ENCODE data around the gene PPP1R17. TPM values are rescaled to one million over a fixed set of nuclear protein-coding genes. Genes with fewer than 3 reads are reported as not detected.

The PPP1R17 gene
- total and polyA plus RNA-seq, 2 of the 13 experiments (the other 11 are each of a cell fraction or from before 2014, with no cell fraction given), result not detected

DNA sequence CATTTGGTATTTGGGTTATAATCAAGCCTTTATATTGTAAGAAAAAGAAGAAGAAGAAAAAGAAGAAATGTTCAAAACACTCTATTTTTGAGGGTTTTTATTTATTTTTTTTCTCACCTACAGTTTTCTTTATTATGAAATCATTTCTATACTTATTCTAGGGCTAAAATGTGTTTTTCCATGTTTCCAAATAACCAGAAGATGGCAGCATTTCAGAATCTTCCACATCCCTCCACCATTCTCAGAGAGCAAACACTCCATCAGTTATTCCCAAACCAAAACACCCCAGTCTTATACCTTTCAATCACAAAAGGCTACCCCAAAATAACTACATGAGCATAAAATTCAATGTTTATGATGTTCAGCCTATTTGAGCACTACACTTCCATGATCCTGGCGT lies 38.7 kb upstream of the PPP1R17 start:
- ATAC-seq (no peak), DNase-seq (ENCODE audit: low spot score) (peak; percentile 2), FAIRE-seq (no peak)
- no TSS peak for BruUV-seq (replicated peaks)
- Histone ChIP-seq H3K4me3 (replicated peaks in 1 of 3; ENCODE audit: insufficient read depth in 1 of 3, low read depth in 2 of 3, low read length in 3 of 3) (no peak overlapping the region), H3K4me2 (ENCODE audit: low read depth, low read length) (no peak overlapping the region), H4K20me1 (ENCODE audit: insufficient read depth, low read length) (no peaks in the 10 kb centered on the region), H3K4me1 (ENCODE audit: insufficient read depth, low read length) (no peaks in the 10 kb centered on the region), H3K9ac (ENCODE audit: insufficient read depth, low read depth, low read length) (no peak overlapping the region), H3K36me3 (replicated peaks in 1 of 2; ENCODE audit: control insufficient read depth in 1 of 2, insufficient read depth in 2 of 2, low read length in 2 of 2) (no peaks in the 10 kb centered on the region), H2AFZ (ENCODE audit: low read length) (no peak overlapping the region), H3K27me3 (ENCODE audit: control insufficient read depth in 1 of 2, insufficient read depth in 2 of 2, low read length in 2 of 2) (no peaks in the 10 kb centered on the region), H3K79me2 (ENCODE audit: insufficient read depth, low read length) (no peaks in the 10 kb centered on the region), H3K9me3 (ENCODE audit: low read length) (no peaks in the 10 kb centered on the region), H3K27ac (ENCODE audit: extremely low read length, insufficient read depth, low read length) (no peak overlapping the region)
- POLR2A ChIA-PET, result no interaction called here
- TF ChIP-seq RAD51 (IDR thresholded peaks at IDR 0.05; ENCODE audit: borderline replicate concordance) (no peak), PAX8 (CRISPR knock-in tag; IDR thresholded peaks at IDR 0.05; ENCODE audit: borderline replicate concordance) (no peak)
- TF ChIP-seq, protein P1, sequence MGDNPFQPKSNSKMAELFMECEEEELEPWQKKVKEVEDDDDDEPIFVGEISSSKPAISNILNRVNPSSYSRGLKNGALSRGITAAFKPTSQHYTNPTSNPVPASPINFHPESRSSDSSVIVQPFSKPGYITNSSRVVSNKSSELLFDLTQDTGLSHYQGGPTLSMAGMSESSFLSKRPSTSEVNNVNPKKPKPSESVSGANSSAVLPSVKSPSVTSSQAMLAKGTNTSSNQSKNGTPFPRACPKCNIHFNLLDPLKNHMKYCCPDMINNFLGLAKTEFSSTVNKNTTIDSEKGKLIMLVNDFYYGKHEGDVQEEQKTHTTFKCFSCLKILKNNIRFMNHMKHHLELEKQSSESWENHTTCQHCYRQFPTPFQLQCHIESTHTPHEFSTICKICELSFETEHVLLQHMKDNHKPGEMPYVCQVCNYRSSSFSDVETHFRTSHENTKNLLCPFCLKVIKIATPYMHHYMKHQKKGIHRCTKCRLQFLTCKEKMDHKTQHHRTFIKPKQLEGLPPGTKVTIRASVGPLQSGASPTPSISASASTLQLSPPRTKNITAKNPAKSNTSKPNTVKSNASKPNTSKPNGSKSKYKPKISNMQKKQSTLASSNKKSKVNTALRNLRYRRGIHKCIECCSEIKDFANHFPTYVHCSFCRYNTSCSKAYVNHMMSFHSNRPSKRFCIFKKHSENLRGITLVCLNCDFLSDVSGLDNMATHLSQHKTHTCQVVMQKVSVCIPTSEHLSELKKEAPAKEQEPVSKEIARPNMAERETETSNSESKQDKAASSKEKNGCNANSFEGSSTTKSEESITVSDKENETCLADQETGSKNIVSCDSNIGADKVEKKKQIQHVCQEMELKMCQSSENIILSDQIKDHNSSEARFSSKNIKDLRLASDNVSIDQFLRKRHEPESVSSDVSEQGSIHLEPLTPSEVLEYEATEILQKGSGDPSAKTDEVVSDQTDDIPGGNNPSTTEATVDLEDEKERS (CRISPR knock-in tag; IDR thresholded peaks at IDR 0.05), result no peak
- 0% methylated on average over 1 of the region's 1 CpG for WGBS (ENCODE audit: low lambda C conversion rate)
- CTCF ChIA-PET (ENCODE audit: low intra/inter-chr PET ratio, low total read pairs), result interaction anchor here (1.2 kb wide), 1 partner anchor 88 kb away, joined by 5 read pairs; no protein-coding TSS in a partner anchor
- in situ Hi-C loops (cut with HindIII; ENCODE audit: extremely low pct_ligation_motif_present, low pct_unique_long_range_greater_than_20kb), result loop anchor here (25.0 kb wide), 1 partner anchor 461 kb away; no protein-coding TSS in a partner anchor
- intact Hi-C loops (cut with micrococcal nuclease; ENCODE audit: unreplicated experiment), result loop anchor here (1.0 kb wide), 1 partner anchor 88 kb away; no protein-coding TSS in a partner anchor

DNA sequence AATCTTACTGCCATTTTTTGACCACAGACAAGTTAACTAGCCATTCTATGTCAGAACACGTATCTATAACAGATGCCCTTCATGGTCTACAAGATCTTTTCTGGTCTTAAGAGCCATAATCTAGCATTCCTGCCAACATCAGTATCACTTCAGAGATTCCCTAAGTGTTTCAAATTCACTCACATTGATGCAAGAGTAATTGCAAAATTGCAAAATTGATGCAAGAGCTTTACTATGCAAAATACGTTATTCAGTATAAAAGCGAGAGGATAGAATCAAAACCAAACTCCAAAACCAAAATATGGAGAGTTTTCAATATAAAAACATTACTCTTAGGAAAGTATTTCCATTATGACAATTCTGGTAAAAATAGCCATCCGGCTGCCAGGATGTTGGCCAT lies 38.1 kb upstream of the PPP1R17 start:
- CTCF ChIA-PET (ENCODE audit: low intra/inter-chr PET ratio, low total read pairs), result interaction anchor here (1.2 kb wide), 1 partner anchor 88 kb away, joined by 5 read pairs; no protein-coding TSS in a partner anchor
- H3K79me2 ChIP-seq (ENCODE audit: insufficient read depth, low read length), result no peaks in the 10 kb centered on the region
- no peaks in the 10 kb centered on the region for H3K27me3 ChIP-seq (ENCODE audit: control insufficient read depth in 1 of 2, insufficient read depth in 2 of 2, low read length in 2 of 2)
- POLR2A ChIA-PET, result no interaction called here
- WGBS (ENCODE audit: low lambda C conversion rate), result 35% methylated on average over 4 of the region's 4 CpGs
- DNase-seq (ENCODE audit: low spot score) (no peak), ATAC-seq (no peak), FAIRE-seq (no peak)
- in situ Hi-C loops (cut with HindIII; ENCODE audit: extremely low pct_ligation_motif_present, low pct_unique_long_range_greater_than_20kb) (loop anchor here (25.0 kb wide), 1 partner anchor 462 kb away; no protein-coding TSS in a partner anchor), intact Hi-C loops (cut with micrococcal nuclease; ENCODE audit: unreplicated experiment) (loop anchor here (1.0 kb wide), 1 partner anchor 87 kb away; no protein-coding TSS in a partner anchor)
- H3K27ac ChIP-seq (ENCODE audit: extremely low read length, insufficient read depth, low read length), result no peak overlapping the region
- no peak overlapping the region for H3K4me3 ChIP-seq (replicated peaks in 1 of 3; ENCODE audit: insufficient read depth in 1 of 3, low read depth in 2 of 3, low read length in 3 of 3)
- H3K9ac ChIP-seq (ENCODE audit: insufficient read depth, low read depth, low read length), result no peak overlapping the region
- TF ChIP-seq KLF13 (CRISPR knock-in tag; IDR thresholded peaks at IDR 0.05) (no peak), SRF (IDR thresholded peaks at IDR 0.05; ENCODE audit: low read depth, low read length) (no peak), MATR3 (CRISPR knock-in tag; IDR thresholded peaks at IDR 0.05) (no peak), HNF4G (IDR thresholded peaks at IDR 0.05; ENCODE audit: borderline replicate concordance, low read depth, low read length) (no peak), HNF4G (CRISPR knock-in tag; IDR thresholded peaks at IDR 0.05; ENCODE audit: borderline replicate concordance, low read depth) (no peak)
- TF ChIP-seq, protein P2, sequence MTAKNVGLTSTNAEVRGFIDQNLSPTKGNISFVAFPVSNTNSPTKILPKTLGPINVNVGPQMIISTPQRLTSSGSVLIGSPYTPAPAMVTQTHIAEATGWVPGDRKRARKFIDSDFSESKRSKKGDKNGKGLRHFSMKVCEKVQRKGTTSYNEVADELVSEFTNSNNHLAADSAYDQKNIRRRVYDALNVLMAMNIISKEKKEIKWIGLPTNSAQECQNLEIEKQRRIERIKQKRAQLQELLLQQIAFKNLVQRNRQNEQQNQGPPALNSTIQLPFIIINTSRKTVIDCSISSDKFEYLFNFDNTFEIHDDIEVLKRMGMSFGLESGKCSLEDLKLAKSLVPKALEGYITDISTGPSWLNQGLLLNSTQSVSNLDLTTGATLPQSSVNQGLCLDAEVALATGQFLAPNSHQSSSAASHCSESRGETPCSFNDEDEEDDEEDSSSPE (CRISPR knock-in tag; IDR thresholded peaks at IDR 0.05), result no peak
- TF ChIP-seq, protein P3, sequence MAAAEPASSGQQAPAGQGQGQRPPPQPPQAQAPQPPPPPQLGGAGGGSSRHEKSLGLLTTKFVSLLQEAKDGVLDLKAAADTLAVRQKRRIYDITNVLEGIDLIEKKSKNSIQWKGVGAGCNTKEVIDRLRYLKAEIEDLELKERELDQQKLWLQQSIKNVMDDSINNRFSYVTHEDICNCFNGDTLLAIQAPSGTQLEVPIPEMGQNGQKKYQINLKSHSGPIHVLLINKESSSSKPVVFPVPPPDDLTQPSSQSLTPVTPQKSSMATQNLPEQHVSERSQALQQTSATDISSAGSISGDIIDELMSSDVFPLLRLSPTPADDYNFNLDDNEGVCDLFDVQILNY (CRISPR knock-in tag; conservative IDR thresholded peaks at IDR 0.05), result no peak
- H3K4me1 ChIP-seq (ENCODE audit: insufficient read depth, low read length), result no peaks in the 10 kb centered on the region
- no TSS peak for BruUV-seq (replicated peaks)
- no peak overlapping the region for H2AFZ ChIP-seq (ENCODE audit: low read length)
- no peaks in the 10 kb centered on the region for H4K20me1 ChIP-seq (ENCODE audit: insufficient read depth, low read length)
- no peaks in the 10 kb centered on the region for H3K36me3 ChIP-seq (replicated peaks in 1 of 2; ENCODE audit: control insufficient read depth in 1 of 2, insufficient read depth in 2 of 2, low read length in 2 of 2)
- H3K9me3 ChIP-seq (ENCODE audit: low read length), result no peaks in the 10 kb centered on the region
- no peak overlapping the region for H3K4me2 ChIP-seq (ENCODE audit: low read depth, low read length)
